ENCODE data around the gene LINGO1. TPM values are rescaled to one million over a fixed set of nuclear protein-coding genes. Genes with fewer than 3 reads are reported as not detected.

The LINGO1 gene
- total RNA-seq, 4 donors from 2014 or later, result 0.49 to 1.1 (median 0.54) TPM

DNA sequence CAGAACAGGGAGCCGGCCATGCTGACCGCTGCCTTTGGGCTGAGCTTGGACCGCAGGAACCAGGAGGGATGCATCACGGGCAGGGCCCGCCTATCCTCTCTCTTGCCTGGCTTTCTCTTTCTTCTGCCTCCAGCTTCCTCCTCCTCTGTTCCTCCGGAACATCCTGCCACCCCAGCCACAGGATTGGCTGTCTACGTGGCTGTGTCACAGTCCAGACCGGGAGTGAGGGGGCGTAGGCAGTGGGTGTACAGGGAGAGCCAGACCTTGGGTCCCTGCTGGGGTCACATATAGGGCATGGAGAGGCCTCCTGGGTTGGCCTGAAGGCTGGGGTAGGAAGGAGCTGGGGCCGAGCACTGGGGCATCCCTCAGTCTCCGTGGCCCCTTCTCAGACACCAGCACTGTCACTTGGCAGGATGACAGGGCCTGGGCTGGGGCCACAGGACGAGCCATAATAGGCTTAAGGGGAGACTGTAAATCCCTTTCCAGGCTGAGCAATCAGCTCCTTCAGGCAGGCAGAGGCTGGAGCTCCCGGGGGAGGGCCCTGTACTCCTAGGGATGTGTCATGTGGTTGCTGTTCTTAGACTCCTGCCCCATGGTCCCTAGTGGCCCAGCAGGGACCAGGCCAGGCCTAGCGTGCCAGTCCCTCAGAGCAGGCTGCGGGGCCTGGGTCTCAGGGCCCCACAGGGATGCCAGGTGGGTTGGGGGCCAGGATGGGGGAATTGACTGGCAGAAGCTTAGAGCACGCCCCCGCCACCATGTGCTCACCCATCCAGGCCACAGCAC lies 25.4 kb downstream of the LINGO1 start:
- no peak for TF ChIP-seq CTCF (IDR thresholded peaks at IDR 0.05; ENCODE audit: low read depth)

- no peak for TF ChIP-seq CTCF (IDR thresholded peaks at IDR 0.05; ENCODE audit: low read depth)
Measured at GRCh38 chr15:77606142-77607034, 26.3 kb downstream of the LINGO1 start.

- TF ChIP-seq CTCF (IDR thresholded peaks at IDR 0.05; ENCODE audit: low read depth), result no peak
Measured at GRCh38 chr15:77605547-77605946, 27.2 kb downstream of the LINGO1 start.

GRCh38 chr15:77604973-77605372 lies 27.7 kb downstream of the LINGO1 start:
- TF ChIP-seq CTCF (IDR thresholded peaks at IDR 0.05; ENCODE audit: low read depth), result no peak

DNA sequence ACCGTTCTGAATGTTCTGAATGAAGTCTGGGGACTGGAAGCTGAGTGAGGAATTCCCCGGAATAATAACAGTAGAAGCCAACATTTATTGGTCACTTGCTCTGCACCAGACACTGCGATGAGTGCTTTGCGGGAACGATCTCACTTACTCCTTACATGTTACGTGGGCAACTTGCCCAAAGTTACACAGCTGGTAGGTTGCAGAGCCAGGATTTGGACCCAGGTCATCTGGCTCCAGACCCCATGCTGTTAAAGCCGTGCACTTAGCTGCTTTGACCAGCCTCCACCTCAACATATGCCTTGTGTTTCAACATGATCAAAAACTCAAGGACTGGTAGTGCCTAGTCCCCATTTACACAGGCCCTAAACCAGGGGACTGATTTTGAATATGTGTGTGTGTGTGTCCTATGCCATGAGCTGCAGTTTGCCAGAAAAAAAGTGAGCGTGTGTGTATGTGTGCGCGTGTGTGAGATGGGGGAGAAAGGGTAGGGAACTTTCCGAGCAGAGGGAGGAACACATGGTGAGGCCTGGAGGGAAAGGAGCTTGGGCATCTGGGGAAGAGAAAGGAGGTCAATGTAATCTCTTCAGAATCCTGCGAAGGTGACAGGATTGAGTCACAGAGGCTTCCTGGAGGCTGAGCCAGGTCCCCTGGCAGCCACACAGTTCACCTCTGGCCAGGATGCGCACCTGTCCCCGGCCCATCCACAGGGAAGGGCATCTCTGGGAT lies 28.9 kb downstream of the LINGO1 start:
- TF ChIP-seq CTCF (IDR thresholded peaks at IDR 0.05; ENCODE audit: low read depth), result no peak

DNA sequence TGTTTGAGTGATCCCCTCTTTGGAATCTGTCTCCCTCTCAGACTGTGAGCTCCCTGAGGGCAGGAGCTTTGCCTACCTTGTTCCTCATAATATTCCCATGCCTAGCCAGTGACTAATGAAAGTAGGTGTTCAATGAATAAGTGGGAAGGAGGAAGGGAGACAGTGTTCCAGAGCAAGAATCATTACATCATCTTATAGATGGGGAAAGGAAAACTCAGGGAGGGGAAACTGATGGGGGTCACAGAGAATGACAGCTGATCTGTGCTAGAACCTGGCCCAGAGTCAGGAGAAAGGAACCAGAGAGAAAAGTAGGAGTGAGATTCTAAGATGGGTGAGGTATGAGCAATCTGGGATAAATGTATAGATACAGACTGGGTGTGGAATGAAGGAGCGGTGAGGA lies 29.9 kb downstream of the LINGO1 start:
- no peak for TF ChIP-seq CTCF (IDR thresholded peaks at IDR 0.05; ENCODE audit: low read depth)

All from subcutaneous adipose tissue (tissue), 4 donors.